K562 (cell line): Measurements from ENCODE around the gene TRPM4. TPM values are rescaled to one million over a fixed set of nuclear protein-coding genes. Genes with fewer than 3 reads are reported as not detected.

Experiments used
- ARID3A ChIP-seq: IDR thresholded peaks from 2 replicates; pipeline ENCODE4 v1.6.1; 2012; ENCODE audit warnings: low read depth, low read length, improper control_type of control experiment, borderline replicate concordance
- ASH1L ChIP-seq: fragments of 450-650 bp; IDR thresholded peaks from 2 replicates; pipeline ENCODE4 v1.6.1; 2018; ENCODE audit warnings: borderline replicate concordance, mild to moderate bottlenecking, low read depth; ENCODE audit not compliant: partially characterized antibody
- CCNT2 ChIP-seq: IDR thresholded peaks from 2 replicates; pipeline ENCODE4 v1.6.1; 2011; ENCODE audit warnings: borderline replicate concordance, low read depth, mild to moderate bottlenecking, moderate library complexity, mixed read lengths, low read length; ENCODE audit not compliant: insufficient read length; ENCODE audit errors: extremely low read depth
- CREB1 ChIP-seq, 2 experiments: sonication (generic) in 1 of 2; formaldehyde crosslinking in 1 of 2; IDR thresholded peaks; 2 replicates each; pipeline versions ENCODE4 v1.6.1 to v1.8.0; 2012 to 2022; ENCODE audit warnings: inconsistent platforms in 1 of 2, mild to moderate bottlenecking in 1 of 2, missing genetic modification reagents in 1 of 2, moderate library complexity in 1 of 2
- CREB3L1 ChIP-seq: fragments of 450-650 bp; IDR thresholded peaks from 2 replicates; pipeline ENCODE4 v1.6.1; 2014; ENCODE audit warnings: low read depth, mild to moderate bottlenecking, moderate library complexity, borderline replicate concordance
- CTBP1 ChIP-seq: fragments of 450-650 bp; IDR thresholded peaks from 2 replicates; pipeline ENCODE4 v1.6.1; 2016; ENCODE audit warnings: borderline replicate concordance
- DACH1 ChIP-seq: fragments of 450-650 bp; IDR thresholded peaks from 2 replicates; pipeline ENCODE4 v1.6.1; 2018; ENCODE audit not compliant: partially characterized antibody
- E2F6 ChIP-seq, 2 experiments: IDR thresholded peaks; 2 replicates each; pipeline ENCODE4 v1.6.1; 2011; ENCODE audit warnings: borderline replicate concordance in 1 of 2, control low read depth in 1 of 2, low read depth in 1 of 2, low read length in 1 of 2, mild to moderate bottlenecking in 1 of 2, mixed read lengths in 1 of 2, moderate library complexity in 1 of 2; ENCODE audit not compliant: insufficient read depth in 1 of 2, insufficient read length in 1 of 2, poor library complexity in 1 of 2, severe bottlenecking in 1 of 2; ENCODE audit errors: extremely low read depth in 1 of 2
- EZH2 ChIP-seq: IDR thresholded peaks from 2 replicates; pipeline ENCODE4 v1.6.1; 2012; ENCODE audit warnings: low read depth, mild to moderate bottlenecking, inconsistent platforms, low read length, borderline replicate concordance
- GATAD2B ChIP-seq: fragments of 450-650 bp; IDR thresholded peaks from 2 replicates; pipeline ENCODE4 v1.6.1; 2017; ENCODE audit warnings: mild to moderate bottlenecking, borderline replicate concordance
- GMEB1 ChIP-seq: fragments of 250-450 bp; sonication (Bioruptor Pico); IDR thresholded peaks from 2 replicates; pipeline ENCODE4 v1.4.0; 2020; ENCODE audit warnings: mild to moderate bottlenecking
- MCM7 ChIP-seq, 2 experiments: fragments of 450-650 bp; IDR thresholded peaks; 2 replicates each; pipeline ENCODE4 v1.6.1; 2016 to 2018
- PHF8 ChIP-seq: fragments of 200-600 bp; sonication (generic); IDR thresholded peaks from 2 replicates; pipeline ENCODE4 v1.6.1; 2012; ENCODE audit warnings: mixed run types, mild to moderate bottlenecking, inconsistent platforms, low read length, moderate library complexity, borderline replicate concordance
- RAD51 ChIP-seq: fragments of 450-650 bp; IDR thresholded peaks from 2 replicates; pipeline ENCODE4 v1.7.1; 2016; ENCODE audit warnings: low read depth, mild to moderate bottlenecking, borderline replicate concordance
- RBBP5 ChIP-seq: fragments of 200-600 bp; sonication (generic); IDR thresholded peaks from 2 replicates; pipeline ENCODE4 v1.6.1; 2012; ENCODE audit warnings: borderline replicate concordance, mild to moderate bottlenecking, low read length, control low read depth, inconsistent platforms; ENCODE audit not compliant: insufficient read depth, poor library complexity, severe bottlenecking
- RBM39 ChIP-seq: fragments of 200-400 bp; formaldehyde crosslinking; optimal IDR thresholded peaks from 2 replicates; pipeline ENCODE3; 2018; ENCODE audit warnings: low read depth, low read length
- RUNX1 ChIP-seq: sonication (generic); IDR thresholded peaks from 2 replicates; pipeline ENCODE4 v1.6.1; 2016; ENCODE audit warnings: antibody characterized with exemption, low read depth
- TAL1 ChIP-seq: fragments of 450-650 bp; IDR thresholded peaks from 2 replicates; pipeline ENCODE4 v1.6.1; 2016; ENCODE audit warnings: mild to moderate bottlenecking
- TFAP4 ChIP-seq: sonication (generic); formaldehyde crosslinking; IDR thresholded peaks from 2 replicates; pipeline ENCODE4 v1.8.0; 2022; ENCODE audit warnings: missing genetic modification reagents, mild to moderate bottlenecking, moderate library complexity, borderline replicate concordance
- ZNF23 ChIP-seq: fragments of 250-450 bp; sonication (Bioruptor Pico); IDR thresholded peaks from 2 replicates; pipeline ENCODE4 v1.4.0; 2020; ENCODE audit warnings: mild to moderate bottlenecking
- polyA plus RNA-seq, 8 experiments: library from polyadenylated mRNA; depleted of rRNA in 4 of 8; stranded (reverse) in 5 of 8; unstranded in 3 of 8; fragments of >200 nt; fragmentation: Nextera tagmentation in 2 of 8; fragmentation: Illumina TruSeq in 1 of 8; extraction: Ambion mirVana in 2 of 8; extraction: Trizol in 1 of 8; gene quantifications; 2 replicates each; pipeline versions ENCODE4 v1.2.1 to v1.2.3, GENCODE V29; 2011 to 2014; ENCODE audit warnings: inconsistent platforms in 1 of 8, missing spikeins in 1 of 8
- total RNA-seq, 7 experiments: library from RNA; depleted of rRNA in 6 of 7; stranded (reverse); fragments of >200 nt in 6 of 7; fragmentation: Illumina TruSeq in 2 of 7; extraction: Trizol in 2 of 7; gene quantifications; 2 replicates each; pipeline versions ENCODE4 v1.2.1 to v1.2.3, GENCODE V29; 2011 to 2021; ENCODE audit warnings: low replicate concordance in 1 of 7

Gene TRPM4
- total and polyA plus RNA-seq, 9 of the 15 experiments (the other 6 are each of a cell fraction or from before 2014, with no cell fraction given) = 6.5 to 45.4 (median 15.2) TPM

- TF ChIP-seq RBBP5 (peak; percentile 23), EZH2 (no peak), CREB1 (IDR thresholded peaks at IDR 0.05) (no peak), CREB1 (CRISPR knock-in tag; IDR thresholded peaks at IDR 0.05) (peak; percentile 54; the same call in 1 of the 2 replicates), ASH1L (peak; percentile 79), TFAP4 (CRISPR knock-in tag) (peak; percentile 50; the same call in 1 of the 2 replicates), ARID3A (no peak), CREB3L1 (no peak), ZNF23 (CRISPR knock-in tag) (no peak), RBM39 (no peak), E2F6 (IDR thresholded peaks at IDR 0.05; ENCODE audit: borderline replicate concordance in 1 of 2, extremely low read depth in 1 of 2, insufficient read depth in 1 of 2, insufficient read length in 1 of 2, low read depth in 1 of 2, low read length in 1 of 2, poor library complexity in 1 of 2, severe bottlenecking in 1 of 2) (peak; percentile 19 to 42), CTBP1 (peak; percentile 61; the same call in 1 of the 2 replicates), MCM7 (IDR thresholded peaks at IDR 0.05) (0 out of 4 replicates have a peak, but pooled peaks of 1 of the 2 experiments have one; percentile 34), GMEB1 (CRISPR knock-in tag) (no peak), RUNX1 (no peak), DACH1 (no peak), RAD51 (no peak), TAL1 (0 out of 2 replicates have a peak, but pooled peaks have one; percentile 7), PHF8 (peak; percentile 36; the same call in 1 of the 2 replicates), CCNT2 (peak; percentile 22), GATAD2B (no peak)
These were observed 14.7 kb upstream of the TRPM4 start (continued) for GRCh38 chr19:49142866-49143335.
